Measurements from ENCODE around the gene STK35. TPM values are rescaled to one million over a fixed set of nuclear protein-coding genes. Genes with fewer than 3 reads are reported as not detected.

STK35 gene
- total RNA-seq, 1 experiment from 2014 or later: 16.5 TPM

DNA sequence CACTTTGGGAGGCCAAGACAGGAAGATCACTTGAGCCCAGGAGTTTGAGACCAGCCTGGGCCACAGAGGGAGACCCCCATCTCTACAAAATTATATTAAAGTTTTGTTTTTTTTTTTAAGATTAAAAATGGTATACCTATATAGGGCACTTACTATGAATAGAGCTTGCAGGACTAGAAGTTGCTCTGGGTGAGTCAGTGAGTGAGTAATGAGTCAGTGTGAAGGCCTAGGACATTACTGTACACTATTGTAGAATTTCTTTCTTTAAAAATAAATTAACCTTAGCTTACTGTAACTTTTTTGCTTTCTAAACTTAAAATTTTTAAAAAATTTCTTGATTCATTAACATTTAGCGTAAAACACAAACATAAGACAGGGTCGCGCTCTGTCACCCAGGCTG is 29.7 kb downstream of the STK35 start:
- Mint-ChIP-seq H3K4me1 (ENCODE audit: low read depth, unreplicated experiment) (peaks cover 34% of the 10 kb centered on the region), H3K4me3 (ENCODE audit: low read depth, unreplicated experiment) (no peak overlapping the region), H3K36me3 (ENCODE audit: insufficient read depth, unreplicated experiment) (peaks cover 12% of the 10 kb centered on the region), H3K27ac (ENCODE audit: unreplicated experiment) (no peak overlapping the region), H3K27me3 (ENCODE audit: unreplicated experiment) (no peaks in the 10 kb centered on the region), H3K9me3 (ENCODE audit: low read depth, unreplicated experiment) (no peaks in the 10 kb centered on the region)
- BruUV-seq (replicated peaks): no TSS peak
- CTCF ChIA-PET: no interaction called here
- intact Hi-C loops (cut with micrococcal nuclease; ENCODE audit: unreplicated experiment): no loop called here
- no peak for DNase-seq
- TF ChIP-seq, protein P1, sequence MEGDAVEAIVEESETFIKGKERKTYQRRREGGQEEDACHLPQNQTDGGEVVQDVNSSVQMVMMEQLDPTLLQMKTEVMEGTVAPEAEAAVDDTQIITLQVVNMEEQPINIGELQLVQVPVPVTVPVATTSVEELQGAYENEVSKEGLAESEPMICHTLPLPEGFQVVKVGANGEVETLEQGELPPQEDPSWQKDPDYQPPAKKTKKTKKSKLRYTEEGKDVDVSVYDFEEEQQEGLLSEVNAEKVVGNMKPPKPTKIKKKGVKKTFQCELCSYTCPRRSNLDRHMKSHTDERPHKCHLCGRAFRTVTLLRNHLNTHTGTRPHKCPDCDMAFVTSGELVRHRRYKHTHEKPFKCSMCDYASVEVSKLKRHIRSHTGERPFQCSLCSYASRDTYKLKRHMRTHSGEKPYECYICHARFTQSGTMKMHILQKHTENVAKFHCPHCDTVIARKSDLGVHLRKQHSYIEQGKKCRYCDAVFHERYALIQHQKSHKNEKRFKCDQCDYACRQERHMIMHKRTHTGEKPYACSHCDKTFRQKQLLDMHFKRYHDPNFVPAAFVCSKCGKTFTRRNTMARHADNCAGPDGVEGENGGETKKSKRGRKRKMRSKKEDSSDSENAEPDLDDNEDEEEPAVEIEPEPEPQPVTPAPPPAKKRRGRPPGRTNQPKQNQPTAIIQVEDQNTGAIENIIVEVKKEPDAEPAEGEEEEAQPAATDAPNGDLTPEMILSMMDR (IDR thresholded peaks at IDR 0.05; ENCODE audit: unreplicated experiment): no peak

DNA sequence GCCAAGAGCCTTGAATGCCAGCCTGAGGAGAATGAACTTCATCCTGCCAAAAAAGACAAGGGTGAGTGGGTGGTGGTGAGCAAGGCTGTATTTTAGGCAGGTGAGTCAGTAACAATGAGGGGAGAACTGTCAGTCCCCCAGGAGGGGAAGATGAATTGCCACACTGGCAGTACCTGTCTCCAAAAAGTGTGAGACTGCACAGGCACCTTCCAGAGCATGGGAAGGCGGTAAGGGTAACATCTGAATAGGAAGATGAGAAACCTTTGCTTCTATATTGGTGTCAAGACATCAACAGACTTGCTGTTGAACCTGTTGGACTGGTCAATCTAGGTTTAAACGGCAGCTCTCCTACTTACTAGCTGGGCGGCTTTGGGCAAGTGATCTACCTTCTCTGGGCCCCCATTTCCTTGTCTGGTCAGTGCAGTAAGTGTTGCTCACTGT is 30.9 kb downstream of the STK35 start:
- intact Hi-C loops (cut with micrococcal nuclease; ENCODE audit: unreplicated experiment): no loop called here
- DNase-seq: peak; percentile 52
- TF ChIP-seq, protein P1 (IDR thresholded peaks at IDR 0.05; ENCODE audit: unreplicated experiment): no peak
- Mint-ChIP-seq H3K9me3 (ENCODE audit: low read depth, unreplicated experiment) (no peaks in the 10 kb centered on the region), H3K4me1 (ENCODE audit: low read depth, unreplicated experiment) (peaks cover 34% of the 10 kb centered on the region), H3K27me3 (ENCODE audit: unreplicated experiment) (no peaks in the 10 kb centered on the region), H3K4me3 (ENCODE audit: low read depth, unreplicated experiment) (peak overlapping the region; percentile 14), H3K36me3 (ENCODE audit: insufficient read depth, unreplicated experiment) (peaks cover 12% of the 10 kb centered on the region), H3K27ac (ENCODE audit: unreplicated experiment) (peak overlapping the region; percentile 33)
- CTCF ChIA-PET: no interaction called here
- BruUV-seq (replicated peaks): no TSS peak

DNA sequence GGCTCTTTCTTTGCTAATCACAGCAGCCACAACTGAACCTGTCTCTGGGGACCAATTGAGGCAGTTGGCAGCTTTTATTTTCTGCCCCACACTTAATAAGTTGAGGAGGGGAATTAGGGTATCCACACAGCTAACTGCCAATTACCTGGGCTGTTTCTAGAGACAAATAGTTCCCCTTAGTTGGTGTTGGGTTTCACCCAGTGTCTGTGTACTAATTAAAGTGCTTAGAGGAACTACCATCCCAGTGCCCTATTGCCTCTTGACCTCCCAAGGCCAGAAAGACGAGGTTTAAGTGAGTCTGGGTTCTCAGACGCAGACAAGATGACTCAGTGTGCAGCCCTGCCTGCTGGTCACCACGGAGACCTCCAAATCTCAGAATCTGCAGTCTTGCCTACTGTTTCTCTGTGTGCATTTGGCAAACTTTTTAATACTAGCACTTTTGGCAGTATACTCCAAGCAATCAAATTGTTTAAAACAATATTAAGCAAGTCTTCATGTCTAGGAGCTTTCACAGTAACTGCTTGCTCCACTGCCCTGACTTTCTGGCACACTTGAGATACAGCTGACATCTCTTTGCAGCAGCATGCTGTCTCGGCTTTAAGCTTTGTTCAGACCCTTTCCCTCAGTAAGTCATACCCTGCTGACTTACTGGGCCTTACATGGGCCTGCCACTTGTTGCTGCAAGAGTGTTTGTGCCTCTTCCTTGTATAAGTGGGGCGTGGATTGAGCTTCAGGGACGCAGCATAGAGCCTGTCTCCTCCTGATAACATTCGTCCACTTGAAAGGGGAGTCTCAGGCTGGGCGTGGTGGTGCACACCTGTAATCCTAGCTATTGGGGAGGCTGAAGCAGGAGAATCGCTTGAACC is 31.9 kb downstream of the STK35 start:
- Mint-ChIP-seq H3K4me1 (ENCODE audit: low read depth, unreplicated experiment) (peaks cover 34% of the 10 kb centered on the region), H3K27me3 (ENCODE audit: unreplicated experiment) (no peaks in the 10 kb centered on the region), H3K27ac (ENCODE audit: unreplicated experiment) (no peak overlapping the region), H3K4me3 (ENCODE audit: low read depth, unreplicated experiment) (no peak overlapping the region), H3K9me3 (ENCODE audit: low read depth, unreplicated experiment) (no peaks in the 10 kb centered on the region), H3K36me3 (ENCODE audit: insufficient read depth, unreplicated experiment) (peaks cover 12% of the 10 kb centered on the region)
- intact Hi-C loops (cut with micrococcal nuclease; ENCODE audit: unreplicated experiment): no loop called here
- CTCF ChIA-PET: interaction anchor here (1.0 kb wide), 1 partner anchor 19 kb away, joined by 4 read pairs; no protein-coding TSS in a partner anchor
- TF ChIP-seq, protein P1 (IDR thresholded peaks at IDR 0.05; ENCODE audit: unreplicated experiment): no peak
- BruUV-seq (replicated peaks): no TSS peak
- DNase-seq: no peak

DNA sequence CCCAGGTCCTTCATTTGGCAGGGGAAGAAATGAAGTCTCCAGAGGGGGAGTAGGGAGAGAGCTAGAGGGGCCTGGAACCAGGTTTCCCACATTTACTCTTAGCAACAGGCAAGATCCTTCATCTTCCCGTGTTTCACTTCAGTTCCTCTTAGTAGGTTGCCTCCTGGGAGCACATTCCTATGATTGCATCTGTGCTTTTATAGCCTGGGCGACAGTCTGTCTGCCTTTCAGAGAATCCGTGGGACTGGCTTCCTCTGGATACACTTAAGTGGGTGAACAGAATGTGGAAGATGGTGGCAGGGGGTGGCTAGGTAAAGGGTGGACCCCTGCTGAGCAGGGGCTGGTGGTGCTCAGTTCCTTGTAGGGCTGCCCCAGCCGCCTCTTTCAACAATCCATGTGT is 33.4 kb downstream of the STK35 start:
- Mint-ChIP-seq H3K9me3 (ENCODE audit: low read depth, unreplicated experiment) (no peaks in the 10 kb centered on the region), H3K4me1 (ENCODE audit: low read depth, unreplicated experiment) (peaks cover 26% of the 10 kb centered on the region), H3K4me3 (ENCODE audit: low read depth, unreplicated experiment) (no peak overlapping the region), H3K27me3 (ENCODE audit: unreplicated experiment) (no peaks in the 10 kb centered on the region), H3K36me3 (ENCODE audit: insufficient read depth, unreplicated experiment) (peaks cover 12% of the 10 kb centered on the region), H3K27ac (ENCODE audit: unreplicated experiment) (no peak overlapping the region)
- intact Hi-C loops (cut with micrococcal nuclease; ENCODE audit: unreplicated experiment): no loop called here
- DNase-seq: no peak
- CTCF ChIA-PET: no interaction called here
- BruUV-seq (replicated peaks): no TSS peak
- TF ChIP-seq, protein P1 (IDR thresholded peaks at IDR 0.05; ENCODE audit: unreplicated experiment): no peak

Data from Calu3 (cell line).